ENCODE results near the gene MTCL1. TPM values are rescaled to one million over a fixed set of nuclear protein-coding genes. Genes with fewer than 3 reads are reported as not detected.

Gene MTCL1
- total and polyA plus RNA-seq, 10 of the 15 experiments (the other 5 are each of a cell fraction or from before 2014, with no cell fraction given): 0.03 to 0.36 (median 0.13) TPM; not detected in 4

DNA sequence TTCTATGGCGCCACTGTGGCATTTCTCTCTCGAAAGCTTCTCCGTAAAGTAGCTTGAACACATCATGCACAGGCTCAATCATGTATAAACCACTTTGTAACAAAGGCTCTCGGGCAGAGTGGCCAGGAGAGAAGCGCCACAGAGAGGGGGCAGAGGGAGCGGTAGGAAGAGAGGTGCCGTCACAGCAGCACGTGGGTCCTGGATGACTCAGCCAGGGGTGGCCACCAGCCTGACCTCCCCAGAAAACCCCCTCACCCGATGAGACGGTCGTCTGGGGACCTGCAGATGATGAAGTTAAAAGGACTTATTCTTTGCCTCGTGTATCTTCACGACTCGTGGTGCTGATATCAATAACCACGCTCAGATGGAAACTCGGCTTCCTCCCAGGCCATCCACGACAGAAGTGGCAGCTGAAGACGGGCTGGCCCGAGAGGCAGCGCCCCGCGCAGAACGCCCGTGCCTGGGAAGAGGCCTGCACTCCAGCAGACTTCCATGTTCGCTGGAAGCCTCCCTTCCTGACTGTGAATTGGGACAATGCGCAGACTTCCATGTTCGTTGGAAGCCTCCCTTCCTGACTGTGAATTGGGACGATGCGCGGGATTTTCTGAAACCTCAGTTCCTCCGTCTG, 46.4 kb upstream of the MTCL1 start:
- ChIA-PET RAD21 (ENCODE audit: unreplicated experiment) (interaction anchor here (1.2 kb wide), 1 partner anchor 329 kb away, joined by 5 read pairs; no protein-coding TSS in a partner anchor), CTCF (interaction anchor here (0.6 to 1.4 kb wide), 2 partner anchors 329 to 852 kb away, joined by 3 to 7 read pairs; no protein-coding TSS in a partner anchor), SMC1A (ENCODE audit: uncharacterized antibody, unreplicated experiment) (interaction anchor here (1.4 kb wide), 1 partner anchor 329 kb away, joined by 4 read pairs; no protein-coding TSS in a partner anchor), POLR2A (interaction anchor here (0.6 kb wide), 1 partner anchor 789 kb away, joined by 5 read pairs; no protein-coding TSS in a partner anchor)
- no TSS peak for BruUV-seq (replicated peaks)
- Histone ChIP-seq H3K27ac (ENCODE audit: control insufficient read depth, insufficient read depth) (no peak overlapping the region), H3K4me1 (ENCODE audit: control insufficient read depth, insufficient read depth, low read length) (no peaks in the 10 kb centered on the region), H2AFZ (ENCODE audit: control insufficient read depth, low read depth, low read length) (no peak overlapping the region), H3K4me2 (ENCODE audit: control insufficient read depth, insufficient read depth) (no peak overlapping the region), H4K20me1 (ENCODE audit: control insufficient read depth, insufficient read depth) (no peaks in the 10 kb centered on the region), H3K9me3 (replicated peaks; ENCODE audit: control insufficient read depth, insufficient read depth, low read length) (no peaks in the 10 kb centered on the region), H3K79me2 (ENCODE audit: control insufficient read depth, insufficient read depth, low read length) (no peaks in the 10 kb centered on the region), H3K4me3 (no peak overlapping the region), H3K9ac (ENCODE audit: control insufficient read depth, insufficient read depth, low read length) (no peak overlapping the region), H3K27me3 (replicated peaks in 1 of 2; ENCODE audit: control insufficient read depth in 2 of 2, insufficient read depth in 2 of 2, low read length in 1 of 2) (no peaks in the 10 kb centered on the region; a peak in 1 of 4 replicates), H3K36me3 (ENCODE audit: control insufficient read depth in 2 of 2, insufficient read depth in 2 of 2, low read length in 1 of 2) (no peaks in the 10 kb centered on the region)
- ATAC-seq (no peak; the same call in 2 of the 3 replicates), DNase-seq (ENCODE audit: low read depth, low spot score) (no peak), FAIRE-seq (no peak)
- in situ Hi-C loops (cut with MboI): loop anchor here (5.0 kb wide), 1 partner anchor 328 kb away; no protein-coding TSS in a partner anchor
- no peak for TF ChIP-seq EED (IDR thresholded peaks at IDR 0.05; ENCODE audit: low read depth)
- TF ChIP-seq STAT3 (IDR thresholded peaks at IDR 0.05; ENCODE audit: low read depth, low read length): no peak
- TF ChIP-seq NFYB (IDR thresholded peaks at IDR 0.05; ENCODE audit: insufficient read depth, low read depth, low read length): no peak
- TF ChIP-seq, protein P1, sequence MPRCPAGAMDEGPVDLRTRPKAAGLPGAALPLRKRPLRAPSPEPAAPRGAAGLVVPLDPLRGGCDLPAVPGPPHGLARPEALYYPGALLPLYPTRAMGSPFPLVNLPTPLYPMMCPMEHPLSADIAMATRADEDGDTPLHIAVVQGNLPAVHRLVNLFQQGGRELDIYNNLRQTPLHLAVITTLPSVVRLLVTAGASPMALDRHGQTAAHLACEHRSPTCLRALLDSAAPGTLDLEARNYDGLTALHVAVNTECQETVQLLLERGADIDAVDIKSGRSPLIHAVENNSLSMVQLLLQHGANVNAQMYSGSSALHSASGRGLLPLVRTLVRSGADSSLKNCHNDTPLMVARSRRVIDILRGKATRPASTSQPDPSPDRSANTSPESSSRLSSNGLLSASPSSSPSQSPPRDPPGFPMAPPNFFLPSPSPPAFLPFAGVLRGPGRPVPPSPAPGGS (IDR thresholded peaks at IDR 0.05; ENCODE audit: borderline replicate concordance, insufficient read depth, low read depth, low read length, poor library complexity, severe bottlenecking): no peak
- intact Hi-C loops (cut with micrococcal nuclease; ENCODE audit: unreplicated experiment): loop anchor here (10.0 kb wide), 1 partner anchor 486 kb away; no protein-coding TSS in a partner anchor
- 69% methylated on average over 25 of the region's 31 CpGs for WGBS (ENCODE audit: insufficient coverage, insufficient replicate concordance, low lambda C conversion rate, missing lambda C conversion rate)

Data from GM12878 (cell line).